ENCODE measurements around the gene ETS1. TPM values are rescaled to one million over a fixed set of nuclear protein-coding genes. Genes with fewer than 3 reads are reported as not detected.

ETS1 gene
- total and polyA plus RNA-seq, 12 donors: 9.6 to 61.7 (median 43.1) TPM

DNA sequence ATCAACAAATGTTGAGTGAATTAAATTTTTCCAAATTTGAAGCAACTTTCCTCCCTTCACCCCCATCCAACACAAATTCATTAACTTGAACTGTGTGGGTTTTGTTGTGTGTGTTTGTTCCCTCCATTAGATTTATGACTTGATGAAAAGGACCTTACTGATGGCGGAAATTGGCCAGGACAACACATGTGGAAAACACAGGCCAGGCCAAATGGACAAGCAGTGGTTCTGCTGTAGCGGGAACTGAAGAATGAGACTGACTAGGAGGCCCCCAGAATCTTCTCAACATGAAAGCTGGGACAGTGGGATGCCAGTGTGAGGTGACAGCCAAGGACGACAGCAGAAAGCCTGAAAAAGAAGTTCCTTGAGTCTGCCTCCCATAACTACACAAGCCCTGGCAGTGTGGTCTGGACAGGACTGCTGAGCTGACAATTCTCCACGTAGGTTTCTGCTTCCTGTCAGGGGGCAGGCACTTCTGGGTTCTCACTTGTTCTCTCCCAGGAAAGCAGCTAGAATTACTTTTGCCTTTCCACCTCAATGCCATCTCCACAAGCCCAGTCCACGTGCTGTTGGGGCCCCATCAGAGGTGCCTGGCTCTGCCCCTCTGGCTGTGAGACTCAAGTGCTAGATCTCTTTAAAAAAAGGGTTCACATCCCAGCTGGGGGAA is 94.3 kb downstream of the ETS1 start:
- peaks cover 27 to 46% of the 10 kb centered on the region in 2 donors for H3K4me1 ChIP-seq (replicated peaks in 1 of 2)
- no peak for DNase-seq
- H3K27ac ChIP-seq: peak overlapping the region in 2 of 5 donors; percentile 17 to 26
- H3K27me3 ChIP-seq: no peaks in the 10 kb centered on the region
- no peaks in the 10 kb centered on the region for H3K9me3 ChIP-seq (replicated peaks in 1 of 3)
- TF ChIP-seq, protein P1, sequence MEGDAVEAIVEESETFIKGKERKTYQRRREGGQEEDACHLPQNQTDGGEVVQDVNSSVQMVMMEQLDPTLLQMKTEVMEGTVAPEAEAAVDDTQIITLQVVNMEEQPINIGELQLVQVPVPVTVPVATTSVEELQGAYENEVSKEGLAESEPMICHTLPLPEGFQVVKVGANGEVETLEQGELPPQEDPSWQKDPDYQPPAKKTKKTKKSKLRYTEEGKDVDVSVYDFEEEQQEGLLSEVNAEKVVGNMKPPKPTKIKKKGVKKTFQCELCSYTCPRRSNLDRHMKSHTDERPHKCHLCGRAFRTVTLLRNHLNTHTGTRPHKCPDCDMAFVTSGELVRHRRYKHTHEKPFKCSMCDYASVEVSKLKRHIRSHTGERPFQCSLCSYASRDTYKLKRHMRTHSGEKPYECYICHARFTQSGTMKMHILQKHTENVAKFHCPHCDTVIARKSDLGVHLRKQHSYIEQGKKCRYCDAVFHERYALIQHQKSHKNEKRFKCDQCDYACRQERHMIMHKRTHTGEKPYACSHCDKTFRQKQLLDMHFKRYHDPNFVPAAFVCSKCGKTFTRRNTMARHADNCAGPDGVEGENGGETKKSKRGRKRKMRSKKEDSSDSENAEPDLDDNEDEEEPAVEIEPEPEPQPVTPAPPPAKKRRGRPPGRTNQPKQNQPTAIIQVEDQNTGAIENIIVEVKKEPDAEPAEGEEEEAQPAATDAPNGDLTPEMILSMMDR (IDR thresholded peaks at IDR 0.05): no peak
- TF ChIP-seq POLR2A (IDR thresholded peaks at IDR 0.05): no peak
- H3K4me3 ChIP-seq: no peak overlapping the region
- 58 to 68% (median 67%) methylated on average over 5 of the region's 5 CpGs for WGBS, 4 donors
- H3K36me3 ChIP-seq (replicated peaks in 1 of 2): peaks cover 0 to 16% of the 10 kb centered on the region in 2 donors
- intact Hi-C loops (cut with DNase I): no loop called here

- Histone ChIP-seq H3K27me3 (no peaks in the 10 kb centered on the region), H3K4me3 (no peak overlapping the region), H3K36me3 (replicated peaks in 1 of 2) (peaks cover 0 to 19% of the 10 kb centered on the region in 2 donors), H3K9me3 (replicated peaks in 1 of 3) (no peaks in the 10 kb centered on the region), H3K27ac (peak overlapping the region in 1 of 5 donors; percentile 26), H3K4me1 (replicated peaks in 1 of 2) (peaks cover 22 to 40% of the 10 kb centered on the region in 2 donors)
- WGBS, 4 donors: 67 to 79% (median 74%) methylated on average over 2 of the region's 2 CpGs
- TF ChIP-seq, protein P1 (IDR thresholded peaks at IDR 0.05): no peak
- TF ChIP-seq POLR2A (IDR thresholded peaks at IDR 0.05): no peak
- intact Hi-C loops (cut with DNase I): no loop called here
- DNase-seq: no peak
These were observed 94.9 kb downstream of the ETS1 start for GRCh38 chr11:128492461-128492860.

- Histone ChIP-seq H3K36me3 (replicated peaks in 1 of 2) (peaks cover 0 to 29% of the 10 kb centered on the region in 2 donors), H3K27ac (peak overlapping the region in 1 of 5 donors; percentile 10), H3K4me1 (replicated peaks in 1 of 2) (peaks cover 12 to 29% of the 10 kb centered on the region in 2 donors), H3K9me3 (replicated peaks in 1 of 3) (no peaks in the 10 kb centered on the region), H3K4me3 (no peak overlapping the region), H3K27me3 (no peaks in the 10 kb centered on the region)
- 57 to 61% (median 59%) methylated on average over 3 of the region's 3 CpGs for WGBS, 4 donors
- TF ChIP-seq, protein P1 (IDR thresholded peaks at IDR 0.05): no peak
- no peak for TF ChIP-seq POLR2A (IDR thresholded peaks at IDR 0.05)
- DNase-seq: no peak
- intact Hi-C loops (cut with DNase I): no loop called here
These were observed 96.0 kb downstream of the ETS1 start for GRCh38 chr11:128491195-128491936.

DNA sequence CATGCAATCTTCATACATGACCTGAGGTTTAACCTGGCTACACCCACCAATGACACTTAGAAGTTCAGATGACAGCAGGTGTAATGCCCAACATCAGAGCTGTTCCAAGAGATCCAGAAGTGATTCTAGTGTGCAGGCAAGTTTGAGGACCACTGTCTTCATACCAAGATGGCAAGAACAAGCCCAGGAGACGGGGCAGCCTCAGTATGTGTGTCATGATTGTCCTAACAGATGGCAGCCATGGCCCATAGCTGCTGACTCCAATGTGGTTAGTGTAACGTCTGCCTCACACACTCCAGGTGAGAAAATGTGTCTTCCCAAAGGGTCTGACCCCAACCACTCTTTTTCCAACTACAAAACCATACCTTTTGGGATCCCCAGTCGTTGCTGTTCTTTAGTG is 97.3 kb downstream of the ETS1 start:
- TF ChIP-seq, protein P1 (IDR thresholded peaks at IDR 0.05): no peak
- TF ChIP-seq POLR2A (IDR thresholded peaks at IDR 0.05): no peak
- WGBS, 4 donors: 57 to 81% (median 71%) methylated on average over 2 to 3 of the region's 3 CpGs
- no peaks in the 10 kb centered on the region for H3K9me3 ChIP-seq (replicated peaks in 1 of 3)
- intact Hi-C loops (cut with DNase I): no loop called here
- H3K27ac ChIP-seq: no peak overlapping the region
- H3K4me3 ChIP-seq: no peak overlapping the region
- DNase-seq: no peak
- peaks cover 0 to 36% of the 10 kb centered on the region in 2 donors for H3K36me3 ChIP-seq (replicated peaks in 1 of 2)
- peaks cover 11 to 27% of the 10 kb centered on the region in 2 donors for H3K4me1 ChIP-seq (replicated peaks in 1 of 2)
- H3K27me3 ChIP-seq: no peaks in the 10 kb centered on the region

Data from adrenal gland (tissue), 12 donors.